ENCODE results near the gene RRAD. TPM values are rescaled to one million over a fixed set of nuclear protein-coding genes. Genes with fewer than 3 reads are reported as not detected.
A peak's percentile ranks its signal among the peaks of the same experiment; 100 is the strongest.

The RRAD gene
- total RNA-seq, 1 donor from 2014 or later = 75.0 TPM

DNA sequence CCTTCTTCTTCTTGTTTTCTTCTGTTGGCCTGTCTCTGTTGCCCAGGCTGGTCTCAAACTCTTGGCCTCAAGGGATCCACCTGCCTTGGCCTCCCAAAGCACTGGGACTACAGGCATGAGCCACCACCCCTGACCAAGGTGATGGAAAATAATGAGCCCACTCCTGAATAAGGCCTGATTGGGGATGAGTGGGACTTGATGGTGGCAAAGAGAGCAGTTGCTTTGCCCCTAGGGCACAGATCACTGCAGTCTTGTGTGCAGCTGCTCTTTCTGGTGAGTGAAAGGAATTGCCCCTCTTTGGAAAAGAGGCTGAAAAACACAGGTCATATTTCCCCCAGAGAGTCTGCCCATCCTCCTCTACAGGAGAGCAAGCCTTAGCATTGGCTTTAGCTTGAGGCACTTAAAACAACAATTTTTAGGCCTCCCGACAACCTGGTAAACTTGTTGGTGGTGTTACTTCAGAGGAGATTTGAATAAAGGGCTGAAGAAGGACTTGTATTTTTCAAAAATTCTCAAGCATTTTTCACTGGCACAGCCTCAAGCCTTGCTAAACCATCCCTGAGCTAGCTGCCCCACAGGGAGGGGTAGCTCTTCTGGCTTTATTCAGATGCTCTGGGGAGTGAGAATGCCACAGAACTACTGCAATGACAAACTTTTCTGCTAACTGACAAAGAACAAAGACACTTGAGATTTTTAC, 51.1 kb downstream of the RRAD start:
- no peak overlapping the region for H3K4me3 ChIP-seq (ENCODE audit: low read depth, low read length)
- FAIRE-seq (no peak), DNase-seq (ENCODE audit: low read depth) (no peak)
- H3K36me3 ChIP-seq (ENCODE audit: control insufficient read depth, insufficient read depth, low read length) = no peaks in the 10 kb centered on the region
- H3K27me3 ChIP-seq (ENCODE audit: control insufficient read depth, insufficient read depth, low read length) = no peaks in the 10 kb centered on the region
- TF ChIP-seq, protein P1, sequence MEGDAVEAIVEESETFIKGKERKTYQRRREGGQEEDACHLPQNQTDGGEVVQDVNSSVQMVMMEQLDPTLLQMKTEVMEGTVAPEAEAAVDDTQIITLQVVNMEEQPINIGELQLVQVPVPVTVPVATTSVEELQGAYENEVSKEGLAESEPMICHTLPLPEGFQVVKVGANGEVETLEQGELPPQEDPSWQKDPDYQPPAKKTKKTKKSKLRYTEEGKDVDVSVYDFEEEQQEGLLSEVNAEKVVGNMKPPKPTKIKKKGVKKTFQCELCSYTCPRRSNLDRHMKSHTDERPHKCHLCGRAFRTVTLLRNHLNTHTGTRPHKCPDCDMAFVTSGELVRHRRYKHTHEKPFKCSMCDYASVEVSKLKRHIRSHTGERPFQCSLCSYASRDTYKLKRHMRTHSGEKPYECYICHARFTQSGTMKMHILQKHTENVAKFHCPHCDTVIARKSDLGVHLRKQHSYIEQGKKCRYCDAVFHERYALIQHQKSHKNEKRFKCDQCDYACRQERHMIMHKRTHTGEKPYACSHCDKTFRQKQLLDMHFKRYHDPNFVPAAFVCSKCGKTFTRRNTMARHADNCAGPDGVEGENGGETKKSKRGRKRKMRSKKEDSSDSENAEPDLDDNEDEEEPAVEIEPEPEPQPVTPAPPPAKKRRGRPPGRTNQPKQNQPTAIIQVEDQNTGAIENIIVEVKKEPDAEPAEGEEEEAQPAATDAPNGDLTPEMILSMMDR (IDR thresholded peaks at IDR 0.05; ENCODE audit: insufficient read depth, low read length, severe bottlenecking) = no peak

DNA sequence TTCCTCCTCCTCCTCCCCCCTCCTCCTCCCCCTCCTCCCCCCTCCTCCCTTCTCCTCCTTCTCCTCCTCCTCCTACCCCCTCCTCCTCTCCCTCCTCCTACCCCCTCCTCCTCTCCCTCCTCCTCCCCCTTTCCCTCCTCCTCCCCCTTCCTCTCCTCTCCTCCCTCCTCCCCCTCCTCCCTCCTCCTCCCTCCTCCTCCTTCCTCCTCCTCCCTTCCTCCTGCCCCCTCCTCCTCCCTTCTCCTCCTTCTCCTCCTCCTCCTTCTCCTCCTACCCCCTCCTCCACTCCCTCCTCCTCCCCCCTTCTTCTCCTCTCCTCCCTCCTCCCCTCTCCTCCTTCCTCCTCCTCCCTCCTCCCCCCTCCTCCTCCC, 51.7 kb downstream of the RRAD start:
- TF ChIP-seq, protein P1 (IDR thresholded peaks at IDR 0.05; ENCODE audit: insufficient read depth, low read length, severe bottlenecking) = no peak
- no peaks in the 10 kb centered on the region for H3K27me3 ChIP-seq (ENCODE audit: control insufficient read depth, insufficient read depth, low read length)
- no peak for DNase-seq (ENCODE audit: low read depth)
- no peak for FAIRE-seq
- H3K4me3 ChIP-seq (ENCODE audit: low read depth, low read length) = no peak overlapping the region
- no peaks in the 10 kb centered on the region for H3K36me3 ChIP-seq (ENCODE audit: control insufficient read depth, insufficient read depth, low read length)

DNA sequence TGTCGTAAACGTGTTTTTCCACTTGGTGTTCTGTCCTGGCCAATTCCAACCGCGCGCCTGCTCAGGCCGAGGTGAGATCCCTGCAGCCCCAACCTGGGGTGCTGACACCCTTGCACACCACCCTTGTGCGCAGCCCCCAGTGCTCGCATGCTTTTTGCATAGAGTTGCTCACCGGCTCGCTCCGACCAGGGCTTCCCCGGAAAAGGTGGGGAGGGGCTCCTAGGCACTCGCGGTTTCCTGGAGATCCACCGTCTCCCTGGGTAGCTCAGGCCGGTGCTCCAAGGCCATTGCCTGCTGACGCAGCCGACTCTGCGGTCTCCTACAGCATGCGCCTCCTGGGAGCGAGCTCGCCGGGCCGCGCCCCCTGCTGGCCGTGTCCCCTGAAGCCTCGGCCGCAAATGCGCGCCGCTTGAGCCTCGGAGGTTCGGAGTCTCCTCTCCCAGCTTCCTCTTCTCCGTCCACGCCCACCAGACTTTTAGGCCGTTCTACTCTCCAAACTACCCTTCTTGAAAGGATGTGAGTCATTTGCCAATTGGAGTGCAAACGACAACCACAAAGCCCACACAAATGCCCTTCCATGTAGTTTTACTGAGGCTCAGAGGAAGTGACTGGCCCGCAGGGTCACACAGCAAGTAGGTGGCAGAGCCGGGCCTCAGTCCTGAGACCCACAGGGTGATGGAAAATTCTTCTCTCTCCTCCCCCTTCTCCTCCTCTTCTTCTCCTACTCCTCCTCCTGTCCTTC, 52.2 kb downstream of the RRAD start:
- H3K27me3 ChIP-seq (ENCODE audit: control insufficient read depth, insufficient read depth, low read length) = no peaks in the 10 kb centered on the region
- no peaks in the 10 kb centered on the region for H3K36me3 ChIP-seq (ENCODE audit: control insufficient read depth, insufficient read depth, low read length)
- no peak for FAIRE-seq
- TF ChIP-seq, protein P1 (IDR thresholded peaks at IDR 0.05; ENCODE audit: insufficient read depth, low read length, severe bottlenecking) = peak; percentile 98
- H3K4me3 ChIP-seq (ENCODE audit: low read depth, low read length) = no peak overlapping the region
- peak; percentile 99 for DNase-seq (ENCODE audit: low read depth)

DNA sequence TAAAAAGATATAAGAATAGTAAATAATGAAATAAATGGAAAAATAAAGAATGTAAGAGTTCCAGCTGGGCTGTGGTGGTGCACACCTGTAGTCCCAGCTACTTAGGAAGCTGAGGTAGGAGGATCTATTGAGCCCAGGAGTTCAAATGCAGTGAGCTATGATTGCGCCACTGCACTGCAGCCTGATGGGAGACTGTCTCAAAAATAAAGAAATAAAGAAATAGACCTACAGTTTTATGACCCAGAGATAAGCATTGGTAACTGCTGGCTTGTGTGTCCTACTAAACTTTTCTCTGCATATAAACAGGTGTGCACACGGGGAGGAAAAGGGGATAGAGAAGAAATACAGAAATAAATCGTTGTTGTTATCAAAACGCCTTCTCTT, 52.8 kb downstream of the RRAD start:
- TF ChIP-seq, protein P1 (IDR thresholded peaks at IDR 0.05; ENCODE audit: insufficient read depth, low read length, severe bottlenecking) = no peak
- FAIRE-seq (no peak), DNase-seq (ENCODE audit: low read depth) (no peak)
- Histone ChIP-seq H3K4me3 (ENCODE audit: low read depth, low read length) (no peak overlapping the region), H3K36me3 (ENCODE audit: control insufficient read depth, insufficient read depth, low read length) (no peaks in the 10 kb centered on the region), H3K27me3 (ENCODE audit: control insufficient read depth, insufficient read depth, low read length) (no peaks in the 10 kb centered on the region)

DNA sequence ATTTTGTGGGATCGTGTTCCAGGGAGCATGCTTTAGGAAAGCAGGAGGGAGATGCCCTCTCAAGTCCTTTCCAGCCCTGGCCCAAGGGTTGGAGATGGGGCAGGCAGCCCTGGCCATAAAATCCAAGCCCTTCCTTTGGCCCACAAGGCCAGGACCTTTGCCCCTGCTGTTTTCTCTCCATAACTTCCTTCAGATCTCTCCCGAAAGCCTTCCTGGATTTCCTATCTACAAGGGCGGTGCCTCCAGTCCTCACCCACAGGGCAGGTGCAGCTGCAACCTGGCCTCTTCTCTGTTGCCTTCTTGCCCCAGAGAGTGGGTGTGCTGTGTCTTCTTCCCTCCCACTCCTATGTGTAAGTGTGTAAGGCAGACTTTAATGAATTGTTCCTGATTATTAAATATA, 53.5 kb downstream of the RRAD start:
- no peaks in the 10 kb centered on the region for H3K27me3 ChIP-seq (ENCODE audit: control insufficient read depth, insufficient read depth, low read length)
- FAIRE-seq (no peak), DNase-seq (ENCODE audit: low read depth) (no peak)
- TF ChIP-seq, protein P1 (IDR thresholded peaks at IDR 0.05; ENCODE audit: insufficient read depth, low read length, severe bottlenecking) = no peak
- no peak overlapping the region for H3K4me3 ChIP-seq (ENCODE audit: low read depth, low read length)
- no peaks in the 10 kb centered on the region for H3K36me3 ChIP-seq (ENCODE audit: control insufficient read depth, insufficient read depth, low read length)

Other genes with a start within 250 kb of the RRAD start
- gene CMTM4, start 228.8 kb downstream of the RRAD start, total RNA-seq = 73.0 and 83.2 TPM in 2 replicates
- 127 and 138 TPM in 2 replicates for gene DYNC1LI2, start 173.9 kb downstream of the RRAD start, total RNA-seq
- 0.26 TPM in 2 replicates for gene TERB1, start 124.0 kb downstream of the RRAD start, total RNA-seq
- 62.4 and 63.2 TPM in 2 replicates for gene NAE1, start 94.6 kb downstream of the RRAD start, total RNA-seq
- gene CA7, start 81.1 kb downstream of the RRAD start, total RNA-seq = not detected in 2 replicates
- 6.3 and 9.0 TPM in 2 replicates for gene PDP2, start 45.0 kb downstream of the RRAD start, total RNA-seq
- 1.8 and 5.8 TPM in 2 replicates for gene CDH16, start 6.7 kb downstream of the RRAD start, total RNA-seq
- 227 and 333 TPM in 2 replicates for gene CIAO2B, start 8.9 kb upstream of the RRAD start, total RNA-seq
- gene CES2, start 10.0 kb upstream of the RRAD start, total RNA-seq = 78.2 and 434 TPM in 2 replicates
- gene CES3, start 35.7 kb upstream of the RRAD start, total RNA-seq = 1.6 and 6.3 TPM in 2 replicates
- 1.1 and 1.5 TPM in 2 replicates for gene CES4A, start 63.1 kb upstream of the RRAD start, total RNA-seq
- 101 and 121 TPM in 2 replicates for gene CBFB, start 103.6 kb upstream of the RRAD start, total RNA-seq
- gene PHAF1, start 184.4 kb upstream of the RRAD start, total RNA-seq = 7.6 and 16.3 TPM in 2 replicates
- gene B3GNT9, start 225.5 kb upstream of the RRAD start, total RNA-seq = 8.7 and 11.4 TPM in 2 replicates
- 31.9 and 35.8 TPM in 2 replicates for gene TRADD, start 234.4 kb upstream of the RRAD start, total RNA-seq
- gene FBXL8, start 234.4 kb upstream of the RRAD start, total RNA-seq = 4.1 and 4.5 TPM in 2 replicates
- 3.7 and 8.1 TPM in 2 replicates for gene HSF4, start 239.2 kb upstream of the RRAD start, total RNA-seq
- 28.2 and 37.8 TPM in 2 replicates for gene NOL3, start 245.0 kb upstream of the RRAD start, total RNA-seq